T47D (cell line): ENCODE data around the gene DNAJC5G.

Source experiments
- DNase-seq, 2 experiments: peaks; one replicate each; pipeline versions ENCODE4 v3.0.0 to v3.0.0-alpha.2; 2011 to 2012; ENCODE audit warnings: low read depth in 1 of 2, low spot score in 1 of 2
- JUND ChIP-seq: IDR thresholded peaks from 2 replicates; pipeline ENCODE4 v1.6.1; 2012; ENCODE audit warnings: low read depth
- in situ Hi-C: cut with HindIII; loops from 2 replicates; pipeline ENCODE4 v1.10.0; 2016; ENCODE audit warnings: low sequenced_read_pairs, low pct_unique_long_range_greater_than_20kb

The DNAJC5G gene

DNA sequence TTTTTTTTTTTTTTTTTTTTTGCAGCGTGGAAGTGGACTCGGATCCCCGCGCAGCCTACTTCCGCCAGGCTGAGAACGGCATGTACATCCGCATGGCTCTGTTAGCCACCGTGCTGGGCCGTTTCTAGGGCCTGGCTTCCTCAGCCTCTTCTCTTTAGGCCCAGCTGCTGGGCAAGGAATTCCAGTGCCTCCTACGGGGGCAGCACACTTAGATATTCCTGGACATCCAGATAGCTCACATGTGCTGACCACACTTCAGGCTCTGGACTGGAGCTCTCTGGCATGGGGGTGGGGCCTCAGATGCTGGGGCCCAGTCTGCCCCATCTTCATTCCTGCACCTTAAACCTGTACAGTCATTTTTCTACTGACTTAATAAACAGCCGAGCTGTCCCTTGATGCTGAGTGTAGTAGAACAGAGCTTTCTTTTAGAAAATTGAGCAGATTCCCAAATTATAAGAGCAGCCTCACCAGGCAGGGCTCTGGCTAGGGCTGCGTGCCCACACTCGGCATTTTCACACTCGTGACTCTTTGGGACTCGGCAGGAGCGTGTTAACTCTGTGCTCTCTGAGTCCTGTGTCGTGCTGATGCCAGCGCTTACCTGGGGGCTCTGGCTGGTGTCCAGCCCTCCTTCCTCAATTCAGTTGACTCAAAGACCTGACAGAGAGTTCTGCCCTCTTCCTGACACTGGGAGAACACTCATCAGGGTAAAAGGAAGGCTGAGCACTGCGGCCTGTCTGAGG, 31.7 kb upstream of the DNAJC5G start:
- TF ChIP-seq JUND = no peak
- no peak for DNase-seq
- in situ Hi-C loops = no loop called here

GRCh38 chr2:27245116-27245515, 30.1 kb upstream of the DNAJC5G start:
- in situ Hi-C loops = no loop called here
- no peak for DNase-seq
- no peak for TF ChIP-seq JUND

- TF ChIP-seq JUND = no peak
- DNase-seq = no peak
- in situ Hi-C loops = no loop called here
Measured at GRCh38 chr2:27245626-27246025, 29.6 kb upstream of the DNAJC5G start.

DNA sequence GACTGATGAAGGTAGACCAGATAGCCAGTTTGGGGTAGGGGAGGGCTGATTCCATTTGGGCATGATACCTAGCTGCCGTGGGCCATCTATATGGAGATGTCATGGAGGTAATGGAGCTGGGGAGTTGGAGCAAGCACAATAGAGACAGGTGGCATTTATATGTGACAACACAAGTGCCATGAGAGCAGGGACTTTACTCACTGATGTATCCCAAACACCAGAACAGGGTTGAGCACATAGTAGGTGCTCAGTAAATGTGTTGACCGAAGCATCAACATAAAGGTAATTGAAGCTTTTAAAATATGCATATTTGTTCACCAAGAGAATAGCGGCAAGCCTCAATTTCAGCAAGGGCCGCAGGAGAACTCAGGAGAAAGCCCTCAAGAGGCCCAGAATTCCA, 27.3 kb upstream of the DNAJC5G start:
- in situ Hi-C loops = no loop called here
- TF ChIP-seq JUND = no peak
- no peak for DNase-seq

DNA sequence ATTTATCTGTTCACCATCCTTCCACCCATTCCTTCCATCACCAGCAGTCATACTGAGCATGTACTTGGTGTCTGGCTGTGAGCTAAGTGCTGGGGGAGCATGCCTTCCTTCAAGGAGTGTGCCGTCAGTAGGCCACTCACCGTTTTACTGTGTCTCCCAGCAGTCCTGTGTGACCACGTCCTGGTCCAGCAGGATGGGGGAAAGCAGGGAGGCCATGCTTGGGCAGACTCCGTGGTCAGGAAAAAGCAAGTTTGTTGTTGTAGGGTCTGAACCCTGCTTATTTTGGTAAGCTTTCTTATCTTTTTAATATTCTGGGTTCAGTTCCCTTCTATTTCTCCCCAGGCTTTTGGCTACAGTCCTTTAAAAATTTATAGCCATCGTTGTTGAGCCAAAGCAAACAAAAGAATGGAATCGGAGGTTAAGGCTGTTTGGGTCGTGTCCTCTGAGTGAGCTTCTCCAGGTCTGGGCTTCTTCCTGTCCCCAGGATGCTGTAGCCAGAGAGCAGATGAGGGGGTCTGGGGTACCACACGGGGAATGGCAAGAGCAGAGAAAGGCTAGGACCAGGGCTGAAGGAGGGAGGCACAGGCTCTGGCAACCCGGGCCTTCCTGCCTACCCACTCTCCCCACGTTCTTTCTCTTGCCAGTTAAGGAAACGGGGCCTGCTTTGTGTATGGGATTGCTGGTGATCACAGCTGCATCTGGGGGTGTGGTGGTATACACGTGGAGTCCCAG, 25.9 kb upstream of the DNAJC5G start:
- in situ Hi-C loops = no loop called here

GRCh38 chr2:27249891-27250651, 25.2 kb upstream of the DNAJC5G start:
- DNase-seq = no peak
- in situ Hi-C loops = no loop called here
- TF ChIP-seq JUND = no peak

More for the DNA sequence above, 25.9 kb upstream of the DNAJC5G start:
- TF ChIP-seq JUND = no peak
- DNase-seq = peak in 1 of 2 experiments; percentile 41

DNA sequence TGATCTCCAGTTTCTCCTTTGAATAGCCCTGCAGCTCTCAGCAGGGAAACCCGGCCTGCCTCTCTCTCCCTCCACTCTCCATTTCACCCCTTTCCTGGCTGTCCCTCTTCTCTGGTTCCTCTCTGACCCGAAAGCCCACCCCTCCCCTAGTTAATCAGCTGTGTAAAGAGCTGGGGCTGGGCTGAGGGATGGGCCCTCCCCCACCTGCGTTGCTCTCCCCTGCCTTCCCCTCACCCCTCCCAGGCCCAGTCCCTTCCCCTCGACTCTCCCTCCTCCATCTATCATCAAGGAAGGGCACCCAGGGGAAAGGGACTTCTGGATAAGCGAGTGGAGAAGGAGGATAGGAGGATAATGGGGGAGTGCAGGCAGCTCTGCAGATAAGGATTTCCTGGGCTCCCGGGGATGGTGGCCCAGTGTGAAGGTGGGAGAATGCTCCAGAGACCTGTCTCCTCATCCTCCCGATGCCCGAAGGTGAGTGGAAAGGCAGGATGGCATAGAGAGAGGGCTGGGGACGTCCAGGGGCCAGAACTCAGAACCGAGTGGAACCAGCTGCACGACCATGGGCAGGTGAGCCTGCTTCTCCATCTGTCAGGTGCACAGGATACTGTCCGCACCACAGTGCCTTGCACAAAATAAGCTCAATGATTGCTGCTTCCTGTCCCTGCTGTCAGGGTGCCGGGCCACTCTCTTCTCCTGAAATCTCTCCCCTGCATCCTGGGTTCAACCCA, 24.4 kb upstream of the DNAJC5G start:
- no peak for DNase-seq
- TF ChIP-seq JUND = no peak
- in situ Hi-C loops = no loop called here

DNA sequence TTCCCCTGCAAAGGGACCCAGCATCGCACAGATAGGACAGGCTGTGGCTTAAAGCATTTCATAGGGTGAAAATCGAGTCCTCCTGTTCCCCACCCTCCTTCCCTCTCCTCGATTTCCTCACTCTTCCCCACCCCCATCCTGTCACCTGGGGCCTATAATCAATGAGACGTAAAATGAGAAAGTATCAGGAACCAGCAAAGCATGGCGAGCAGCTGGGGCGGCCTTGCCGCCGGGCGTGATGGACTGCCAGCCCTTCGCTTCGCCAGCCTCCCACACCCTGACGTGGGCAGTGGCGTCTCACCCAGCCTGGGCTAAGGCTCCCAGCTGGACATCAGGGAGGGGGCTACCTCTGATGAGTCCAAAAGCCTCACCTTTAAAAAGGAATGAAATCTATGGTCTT, 23.5 kb upstream of the DNAJC5G start:
- TF ChIP-seq JUND = no peak
- no peak for DNase-seq
- in situ Hi-C loops = no loop called here

- no peak for TF ChIP-seq JUND
- in situ Hi-C loops = no loop called here
- no peak for DNase-seq
Measured at GRCh38 chr2:27255187-27255586, 20.0 kb upstream of the DNAJC5G start.

- no peak for TF ChIP-seq JUND
- in situ Hi-C loops = no loop called here
- DNase-seq = no peak
Measured at GRCh38 chr2:27255660-27256059, 19.6 kb upstream of the DNAJC5G start.

DNA sequence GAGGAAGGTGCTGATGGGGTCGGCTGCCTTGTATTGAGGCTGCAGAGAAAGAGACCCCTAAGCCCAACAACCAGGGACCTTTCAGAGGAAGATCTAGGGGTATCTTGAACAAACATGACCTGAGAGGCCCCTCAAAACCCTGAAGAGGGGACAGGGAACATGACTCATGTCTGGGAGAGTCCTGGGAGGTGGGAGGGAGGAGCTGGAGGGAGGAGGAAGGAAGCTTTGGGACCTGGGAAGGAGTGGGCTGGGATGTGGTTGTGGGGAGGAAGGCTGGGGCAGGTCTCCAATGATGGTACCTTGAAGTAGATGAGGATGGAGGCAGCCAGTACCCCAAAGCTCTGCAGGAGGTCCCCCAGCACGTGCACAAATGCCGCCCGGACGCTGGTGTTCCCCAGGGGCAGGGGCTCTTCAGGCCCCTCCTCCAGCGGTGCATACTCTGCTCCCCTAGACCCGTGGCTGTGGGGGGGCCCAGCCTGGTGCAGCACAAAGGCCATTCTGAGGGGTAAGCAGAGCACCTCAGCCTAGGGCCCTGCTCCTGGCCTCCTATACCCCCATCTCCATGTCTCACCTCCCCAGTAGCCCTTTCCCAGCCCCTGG, 18.3 kb upstream of the DNAJC5G start:
- TF ChIP-seq JUND = no peak

GRCh38 chr2:27258051-27258450, 17.2 kb upstream of the DNAJC5G start:
- no peak for TF ChIP-seq JUND
- no peak for DNase-seq
- in situ Hi-C loops = no loop called here

More for the DNA sequence above, 18.3 kb upstream of the DNAJC5G start:
- in situ Hi-C loops = no loop called here
- DNase-seq = no peak
